NCI-H226 (cell line): ENCODE measurements around the gene LPGAT1.
A peak's percentile ranks its signal among the peaks of the same experiment; 100 is the strongest.

ENCODE experiments used
- DNase-seq: peaks from one replicate; pipeline ENCODE4 v3.0.0-alpha.2; 2015

Gene LPGAT1

DNA sequence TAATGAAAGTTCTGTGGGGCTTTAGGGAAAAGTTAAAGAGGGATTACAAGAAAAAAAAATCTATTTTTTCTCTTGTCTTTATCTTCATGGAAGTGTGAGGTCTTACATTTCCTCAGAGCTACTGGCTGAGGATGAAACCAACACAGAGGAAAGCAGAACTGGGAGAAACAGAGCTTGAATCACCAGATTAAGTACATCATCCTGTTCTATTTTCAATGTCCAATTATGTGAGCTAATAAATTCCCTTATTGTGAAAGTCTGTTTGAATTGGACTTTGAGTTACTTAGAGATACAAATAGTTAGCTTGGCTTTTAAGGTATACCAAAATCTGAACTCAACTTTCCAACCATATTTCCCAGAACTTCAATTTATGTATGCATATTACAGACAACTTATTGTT lies 69.2 kb downstream of the LPGAT1 start:
- DNase-seq, result no peak

DNA sequence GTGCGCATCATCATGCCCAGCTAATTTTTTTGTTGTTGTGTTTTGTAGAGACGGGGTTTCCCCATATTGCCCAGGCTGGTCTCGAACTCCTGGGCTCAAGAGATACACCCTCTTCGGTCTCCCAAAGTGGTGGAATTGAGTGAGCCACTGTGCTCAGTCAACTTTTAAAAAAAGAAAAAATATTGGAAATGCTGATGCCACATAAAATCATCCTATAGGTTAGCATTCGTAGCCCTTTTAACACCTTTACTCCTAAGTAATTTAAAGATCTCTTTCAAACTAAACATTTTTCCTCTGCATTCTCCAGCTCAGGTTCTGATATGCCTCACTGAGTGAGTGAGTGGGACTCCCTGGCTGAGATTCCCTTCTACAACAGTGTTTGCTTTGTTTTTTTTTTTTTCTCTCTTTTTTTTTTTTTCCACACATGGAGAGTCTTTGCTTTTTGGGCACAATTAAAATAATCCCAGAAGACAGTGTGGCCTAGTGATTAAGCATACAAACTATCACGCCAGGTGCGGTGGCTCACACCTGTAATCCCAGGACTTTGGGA lies 74.0 kb downstream of the LPGAT1 start:
- DNase-seq, result no peak

DNA sequence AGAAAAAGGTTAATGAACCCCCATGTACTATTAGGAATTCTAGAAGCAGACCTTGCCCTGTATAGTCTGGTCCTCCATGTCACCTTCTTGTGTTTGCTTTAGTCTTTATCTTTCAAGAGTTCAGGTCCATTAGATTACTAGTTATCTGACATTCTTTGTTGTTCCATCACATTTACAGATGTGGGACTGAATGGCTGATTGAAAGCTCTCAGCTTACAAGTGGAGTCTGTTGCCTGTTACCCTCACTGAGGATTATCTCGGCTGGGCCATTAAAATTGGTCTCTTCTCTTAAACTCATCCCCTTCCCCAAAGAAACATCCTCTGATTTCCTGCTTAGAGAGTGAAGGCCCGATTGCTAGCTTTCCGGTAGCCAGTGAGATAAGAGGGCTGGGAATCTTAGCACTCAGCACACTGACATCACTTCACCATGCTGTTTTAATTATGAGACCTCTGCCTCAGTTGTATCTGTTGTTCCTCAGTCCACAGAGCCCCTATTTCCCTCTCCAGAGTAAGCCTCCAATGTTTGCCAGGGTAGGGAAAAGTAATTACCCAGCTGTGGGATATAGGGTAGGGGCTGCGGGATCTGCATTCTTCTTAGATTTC lies 76.8 kb downstream of the LPGAT1 start:
- DNase-seq, result no peak

DNA sequence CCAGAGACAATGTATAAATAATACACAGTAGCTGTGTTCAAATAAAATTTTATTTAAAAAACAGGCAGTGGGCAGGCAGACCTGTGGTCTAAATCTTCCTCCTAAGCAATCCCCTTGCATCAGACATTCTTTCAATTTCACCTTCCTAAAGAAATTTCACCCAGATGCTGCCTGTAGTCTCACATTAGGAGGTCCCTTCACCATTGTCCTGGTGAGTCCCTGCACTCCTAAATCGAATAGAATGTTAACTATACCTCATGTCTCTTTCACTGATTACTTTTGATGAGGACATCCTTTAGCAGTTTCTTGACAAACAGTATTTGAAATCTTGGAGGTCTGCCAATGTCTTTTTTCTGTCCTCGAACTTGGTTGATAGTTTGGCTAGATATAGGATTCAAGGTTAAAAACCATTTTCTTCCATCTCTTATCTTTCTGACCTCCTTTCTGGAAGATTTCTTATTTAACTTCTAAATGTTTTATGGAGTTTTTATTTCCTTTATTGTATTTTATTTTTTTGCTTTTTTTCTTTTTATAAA lies 77.5 kb downstream of the LPGAT1 start:
- DNase-seq, result no peak

DNA sequence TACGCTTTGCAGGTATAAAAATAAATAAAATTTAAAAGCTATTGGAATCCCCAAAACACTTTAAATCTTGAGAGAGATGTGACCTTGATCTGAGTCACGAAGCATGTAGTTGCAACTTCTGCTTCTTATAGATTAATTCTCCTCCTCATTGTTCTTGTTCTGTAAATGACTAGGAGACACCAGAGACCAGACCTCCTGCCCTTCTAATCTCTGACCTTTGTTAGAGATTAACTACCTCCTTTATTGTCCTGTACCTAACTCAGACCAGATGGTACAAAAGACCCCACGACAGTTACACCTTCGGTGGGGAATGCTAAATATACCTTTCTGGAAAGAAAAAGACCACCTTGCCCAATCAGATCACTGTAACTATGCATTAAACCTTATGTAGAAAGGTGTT lies 78.2 kb downstream of the LPGAT1 start:
- DNase-seq, result no peak

DNA sequence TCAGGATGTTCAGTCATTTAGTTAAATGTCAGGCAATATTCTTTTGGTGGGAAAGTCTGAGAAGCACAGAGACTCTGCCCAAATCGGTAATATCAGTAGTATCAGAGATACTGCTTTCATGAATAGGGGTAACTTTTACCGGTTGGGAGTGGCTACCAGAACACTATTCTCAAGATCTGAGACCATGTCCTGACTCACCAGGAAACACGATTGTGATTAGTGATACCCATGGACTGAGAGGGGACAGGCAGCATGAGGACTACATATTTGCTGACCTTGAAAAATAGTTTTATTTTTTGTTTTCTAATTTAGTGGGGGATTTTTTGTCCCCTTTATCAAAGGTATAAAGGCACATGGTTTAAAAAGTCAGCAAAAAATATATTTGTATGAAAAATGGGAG lies 79.1 kb downstream of the LPGAT1 start:
- DNase-seq, result no peak

DNA sequence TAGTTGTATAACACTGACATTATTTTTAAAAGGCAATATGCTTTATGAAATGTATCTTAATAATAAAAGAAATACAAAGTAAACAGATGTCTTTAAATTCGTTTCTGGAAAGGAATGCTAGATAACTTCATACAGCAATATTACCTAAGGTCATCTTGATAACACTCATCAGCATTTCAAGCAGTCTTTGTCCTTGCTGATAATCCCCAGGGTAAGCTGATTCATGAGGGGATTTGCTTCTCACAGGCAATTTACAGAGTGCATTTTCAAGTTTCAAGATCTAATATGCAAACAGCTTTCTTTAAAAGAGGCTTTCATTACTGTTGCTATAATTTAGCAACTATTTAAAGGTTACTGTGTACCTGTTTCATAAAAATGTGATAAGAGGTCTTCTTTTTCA lies 80.0 kb downstream of the LPGAT1 start:
- no peak for DNase-seq

DNA sequence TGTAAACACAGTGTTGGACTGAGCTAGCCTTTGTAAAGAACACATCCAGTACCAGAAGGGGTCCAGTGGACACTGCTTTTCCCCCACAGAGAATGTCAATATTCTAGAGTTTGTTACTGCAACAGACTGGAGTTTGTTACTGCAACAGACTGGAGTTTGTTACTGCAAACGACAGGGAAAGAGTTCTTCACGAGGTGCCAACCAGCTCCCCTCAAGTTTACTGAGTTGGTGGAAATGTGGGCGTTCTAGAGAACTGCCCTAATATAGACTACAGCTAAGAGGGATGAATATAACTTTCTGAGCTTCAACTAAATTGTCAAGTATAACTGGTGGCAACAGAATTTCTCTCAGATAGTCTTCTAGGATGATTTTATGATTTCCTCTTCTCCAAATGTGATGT lies 81.3 kb downstream of the LPGAT1 start:
- DNase-seq, result no peak

DNA sequence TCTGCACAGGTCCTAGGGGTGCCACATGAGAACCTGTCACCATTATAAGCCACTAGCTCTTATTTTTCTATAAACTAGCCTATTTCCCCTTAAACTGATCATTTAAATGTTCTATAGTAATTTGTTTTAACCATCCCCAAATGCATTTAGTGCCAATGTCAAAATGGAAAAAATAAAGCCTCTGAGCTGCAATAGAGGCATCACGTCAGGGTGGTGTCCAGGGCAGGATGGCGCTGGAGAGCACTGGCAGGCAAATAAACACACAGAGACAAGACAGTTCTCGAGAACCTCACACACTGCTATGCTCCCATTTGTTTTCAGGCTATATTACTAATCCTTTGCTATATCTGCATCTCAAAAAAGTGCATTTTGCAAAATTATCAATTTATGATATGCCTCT lies 81.8 kb downstream of the LPGAT1 start:
- no peak for DNase-seq

DNA sequence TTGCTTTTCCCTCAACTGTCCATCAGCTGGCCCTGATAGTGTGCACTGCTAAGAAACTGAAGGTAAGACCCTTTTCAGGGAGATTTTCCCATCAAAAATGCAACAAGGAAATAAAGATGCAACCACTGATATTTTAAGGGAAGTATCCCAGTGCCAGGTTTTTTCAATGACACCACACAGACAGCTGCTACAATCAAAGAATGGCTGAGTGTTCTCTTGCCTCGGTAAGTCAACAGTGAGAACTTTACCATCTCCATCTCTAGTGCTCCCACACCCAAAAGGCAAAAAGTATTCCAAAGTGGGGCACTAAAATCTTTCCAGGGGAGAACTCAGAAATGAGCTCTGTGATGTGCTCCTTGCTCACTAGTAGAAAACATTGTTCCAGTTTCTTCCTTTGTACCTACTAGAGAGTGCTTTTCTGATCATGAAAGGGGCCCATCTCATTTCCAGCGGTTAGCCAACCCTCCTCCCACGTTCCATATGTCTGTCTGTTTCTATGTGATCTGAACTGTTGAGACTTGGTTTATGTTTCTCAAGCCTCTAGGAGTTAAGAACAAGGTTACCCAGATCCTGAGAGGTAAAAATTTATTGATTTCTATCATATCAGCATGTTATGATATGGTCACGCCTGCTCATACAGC lies 87.6 kb downstream of the LPGAT1 start:
- no peak for DNase-seq

DNA sequence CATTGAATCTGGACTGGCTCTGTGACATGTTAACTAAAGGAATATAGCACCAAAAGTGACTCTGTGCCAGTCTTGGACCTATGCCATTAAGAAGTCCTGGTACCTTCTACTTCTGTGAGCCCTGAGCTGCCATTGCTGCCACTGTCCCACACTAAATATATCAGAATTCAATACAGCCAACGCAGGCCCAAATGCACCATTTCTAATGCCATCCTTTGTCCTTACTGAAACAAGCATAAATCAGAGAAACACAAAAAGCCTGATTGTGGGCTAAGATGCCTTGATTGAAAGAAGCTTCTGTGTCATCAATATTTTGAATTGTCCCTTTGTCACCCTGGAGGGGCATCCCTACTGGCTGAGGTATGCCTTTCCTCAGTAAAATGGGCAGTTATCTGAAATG lies 88.3 kb downstream of the LPGAT1 start:
- no peak for DNase-seq

DNA sequence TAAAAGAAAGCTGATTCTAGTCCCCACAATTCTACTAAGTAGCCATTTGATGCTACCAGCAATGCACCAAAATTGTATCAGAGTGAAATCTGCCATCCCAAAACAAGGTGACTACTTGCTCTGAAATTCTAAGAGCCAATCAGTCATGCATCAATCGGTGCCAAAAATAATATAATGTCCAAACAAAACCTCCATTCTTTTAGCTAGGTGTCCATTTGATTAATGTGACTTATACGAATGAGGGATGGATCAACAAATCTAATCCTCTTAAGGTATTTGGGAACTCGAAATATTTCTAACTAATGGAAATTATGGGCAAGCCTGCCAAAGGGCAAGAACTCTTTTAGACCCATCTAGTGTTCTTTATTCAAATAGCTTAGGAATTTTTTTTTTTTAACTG lies 88.8 kb downstream of the LPGAT1 start:
- DNase-seq, result no peak

DNA sequence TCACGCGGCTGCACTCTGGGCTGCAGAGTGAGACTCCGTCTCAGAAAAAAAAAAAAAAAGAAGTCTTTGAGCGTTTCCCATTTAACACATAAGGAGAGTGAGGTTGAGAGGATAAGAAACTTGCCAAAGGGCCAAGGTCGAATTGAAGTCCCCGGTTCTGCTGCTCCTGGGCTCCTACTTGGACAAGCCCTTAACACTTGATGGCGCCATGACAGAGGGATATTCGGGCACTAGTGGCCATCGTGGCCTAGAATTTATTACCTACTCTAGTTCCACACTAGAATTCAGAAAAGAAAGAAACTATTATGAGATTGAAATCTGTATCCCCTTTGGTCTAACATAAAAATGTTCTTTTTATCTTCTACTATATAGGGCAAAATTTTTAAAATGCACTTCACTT lies 89.4 kb downstream of the LPGAT1 start:
- no peak for DNase-seq

DNA sequence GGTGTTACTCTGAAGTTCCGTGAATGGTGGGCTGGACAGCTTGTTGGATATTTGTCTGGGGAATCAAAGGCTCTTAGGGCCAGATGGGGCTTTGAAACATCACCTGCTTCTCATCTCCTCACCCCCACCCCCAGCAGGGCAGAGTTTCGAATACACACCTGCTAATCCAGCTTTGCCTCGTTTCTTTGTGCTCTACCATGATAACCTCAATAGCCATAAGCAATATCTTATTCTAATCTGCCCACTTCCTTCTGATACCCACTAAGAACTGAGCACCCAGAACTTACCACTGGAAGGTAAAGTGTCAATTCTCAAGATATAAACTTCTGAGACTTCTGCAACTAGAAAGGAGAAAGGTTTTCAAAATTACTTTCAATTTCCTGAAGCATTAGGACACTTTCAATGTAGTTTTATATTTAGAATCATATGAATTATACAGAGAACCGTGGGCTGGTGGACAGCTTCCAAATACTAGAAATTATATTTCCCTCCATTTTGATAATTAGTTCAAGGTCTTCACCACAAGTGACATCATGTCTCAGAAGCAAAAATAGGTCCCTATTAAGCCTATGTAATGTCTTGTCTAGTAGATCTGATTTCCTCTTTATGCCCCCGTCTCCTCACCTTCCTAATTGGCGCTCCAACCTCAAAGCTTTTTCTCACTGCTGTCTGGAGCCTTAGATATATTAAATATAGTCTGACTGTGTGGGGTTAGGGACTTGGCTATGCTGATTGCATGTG lies 90.7 kb downstream of the LPGAT1 start:
- DNase-seq, result no peak

DNA sequence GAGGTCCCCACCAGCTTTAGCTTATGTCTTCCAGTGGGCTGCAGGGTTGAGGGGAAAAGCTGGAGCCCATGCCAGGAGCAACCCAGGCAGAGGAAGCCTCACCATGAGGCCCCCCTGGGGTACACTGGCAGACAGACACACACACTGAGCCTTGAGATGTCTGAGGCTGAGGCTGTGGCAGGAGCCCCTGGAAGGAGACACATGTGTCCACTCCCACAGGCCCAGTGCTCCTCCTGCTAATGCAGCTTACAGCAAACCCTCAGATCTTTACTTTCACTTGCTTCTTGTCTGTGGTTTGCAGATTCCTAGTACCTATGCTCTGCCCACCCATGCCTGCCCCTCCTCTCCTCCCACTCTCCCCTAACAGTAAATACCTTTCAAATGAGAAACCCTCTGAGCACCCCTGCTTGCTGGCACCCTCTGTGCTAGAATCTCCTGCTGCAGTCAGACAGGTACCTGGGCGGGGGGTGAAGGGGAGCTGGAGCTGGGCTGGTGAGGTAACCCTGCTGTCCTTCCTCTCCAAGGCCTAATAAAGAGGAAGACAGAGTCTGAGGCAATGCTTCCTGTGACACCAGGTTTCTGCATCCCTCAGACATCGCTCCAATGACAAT lies 91.8 kb downstream of the LPGAT1 start:
- peak; percentile 42 for DNase-seq

DNA sequence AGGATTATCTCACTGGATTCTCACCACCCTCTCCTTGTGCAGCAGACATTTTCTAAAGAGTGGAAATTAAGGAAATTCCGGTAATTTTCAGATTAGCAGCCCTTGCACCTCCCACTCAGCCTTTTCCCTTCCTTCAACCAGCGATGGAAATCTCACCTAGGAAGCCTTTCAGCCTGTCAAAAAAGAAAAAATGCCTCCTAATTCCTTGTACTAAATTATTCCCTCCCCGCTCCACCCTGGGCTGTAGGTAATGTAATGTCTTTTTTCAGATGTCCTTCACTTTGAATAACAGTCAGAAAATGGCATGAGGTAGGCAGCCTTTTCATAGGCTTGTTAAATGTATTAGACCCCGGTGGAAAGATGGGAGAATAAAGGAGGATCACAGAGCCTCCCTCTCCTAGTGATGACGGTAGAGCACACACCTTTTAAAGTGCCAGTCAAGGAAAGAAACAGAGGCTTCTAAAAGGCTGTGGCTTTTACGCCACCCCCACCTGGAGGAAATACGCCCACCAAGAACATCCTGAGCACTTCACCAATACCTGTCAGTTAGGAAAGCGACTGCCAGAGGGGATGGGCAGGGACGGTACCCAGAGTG lies 92.4 kb downstream of the LPGAT1 start:
- no peak for DNase-seq

DNA sequence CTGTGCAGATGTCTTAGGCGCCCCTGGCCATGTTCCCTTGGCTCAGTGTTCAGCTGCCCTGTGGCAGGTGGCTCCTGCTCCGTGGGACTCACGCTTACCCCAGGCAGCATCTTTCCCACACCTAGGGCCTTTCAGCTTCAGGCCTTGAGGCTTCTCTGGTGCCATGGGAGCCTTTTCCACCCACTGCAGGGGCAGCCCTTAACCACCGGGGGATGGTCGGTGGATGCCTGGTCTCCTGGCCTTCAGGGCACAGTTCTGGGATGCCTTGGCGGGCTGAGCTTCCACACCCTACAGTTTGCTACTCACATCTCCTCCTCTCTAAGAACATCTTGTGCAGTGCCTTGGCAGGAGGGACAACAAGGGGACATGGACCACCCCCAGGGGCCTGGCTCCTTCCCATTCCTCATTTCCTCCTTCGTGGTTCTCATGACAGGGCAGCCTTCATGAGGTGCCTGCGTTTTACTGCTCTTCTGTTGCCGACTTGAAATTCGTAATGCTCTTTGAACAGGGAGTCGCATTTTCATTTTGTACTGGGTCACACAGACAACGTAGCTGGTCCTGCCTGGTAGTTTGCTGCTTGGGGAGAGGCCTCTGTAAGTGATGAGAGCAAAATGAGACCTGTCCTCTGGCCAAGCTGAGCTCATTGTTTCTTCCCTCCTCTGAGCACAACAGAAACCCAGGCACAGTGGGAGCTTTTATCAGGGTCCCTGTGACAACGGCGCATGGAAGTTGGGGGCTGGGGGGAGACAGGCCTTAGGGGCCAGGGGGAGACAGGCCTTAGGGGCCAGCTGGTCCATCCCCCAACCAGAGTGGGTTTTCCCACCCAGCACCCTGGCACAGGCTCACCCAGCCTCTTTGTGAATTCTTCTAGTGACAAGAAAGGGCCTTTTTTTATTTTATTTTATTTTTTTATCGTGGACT lies 93.2 kb downstream of the LPGAT1 start:
- DNase-seq, result no peak

DNA sequence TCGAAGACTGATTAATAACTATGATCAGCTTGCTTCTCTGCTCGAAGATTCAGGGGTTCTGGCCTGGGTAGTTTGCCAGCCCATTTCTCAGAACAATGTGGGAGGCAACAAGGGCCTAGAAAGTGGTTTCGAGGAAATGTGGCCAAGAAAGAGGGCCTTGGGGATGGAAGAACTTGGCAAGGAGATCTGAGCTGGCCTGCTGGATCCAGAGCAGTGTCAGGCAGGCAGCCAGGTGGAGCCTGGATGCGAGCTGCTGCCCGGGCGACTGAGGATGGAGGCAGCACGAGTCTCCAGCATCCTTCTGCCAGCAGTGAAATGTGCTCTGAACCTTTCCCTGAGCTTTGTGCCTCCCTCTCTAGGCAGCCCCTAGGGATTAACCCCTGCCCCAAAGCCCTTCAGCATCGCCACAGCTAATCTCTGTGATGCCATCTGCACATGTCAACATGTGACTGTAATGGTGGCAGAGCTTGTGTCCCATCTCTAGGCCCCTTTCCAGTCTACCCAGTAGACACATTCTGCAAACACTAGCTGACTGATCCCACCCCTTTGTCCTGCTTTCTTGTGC lies 94.1 kb downstream of the LPGAT1 start:
- no peak for DNase-seq

DNA sequence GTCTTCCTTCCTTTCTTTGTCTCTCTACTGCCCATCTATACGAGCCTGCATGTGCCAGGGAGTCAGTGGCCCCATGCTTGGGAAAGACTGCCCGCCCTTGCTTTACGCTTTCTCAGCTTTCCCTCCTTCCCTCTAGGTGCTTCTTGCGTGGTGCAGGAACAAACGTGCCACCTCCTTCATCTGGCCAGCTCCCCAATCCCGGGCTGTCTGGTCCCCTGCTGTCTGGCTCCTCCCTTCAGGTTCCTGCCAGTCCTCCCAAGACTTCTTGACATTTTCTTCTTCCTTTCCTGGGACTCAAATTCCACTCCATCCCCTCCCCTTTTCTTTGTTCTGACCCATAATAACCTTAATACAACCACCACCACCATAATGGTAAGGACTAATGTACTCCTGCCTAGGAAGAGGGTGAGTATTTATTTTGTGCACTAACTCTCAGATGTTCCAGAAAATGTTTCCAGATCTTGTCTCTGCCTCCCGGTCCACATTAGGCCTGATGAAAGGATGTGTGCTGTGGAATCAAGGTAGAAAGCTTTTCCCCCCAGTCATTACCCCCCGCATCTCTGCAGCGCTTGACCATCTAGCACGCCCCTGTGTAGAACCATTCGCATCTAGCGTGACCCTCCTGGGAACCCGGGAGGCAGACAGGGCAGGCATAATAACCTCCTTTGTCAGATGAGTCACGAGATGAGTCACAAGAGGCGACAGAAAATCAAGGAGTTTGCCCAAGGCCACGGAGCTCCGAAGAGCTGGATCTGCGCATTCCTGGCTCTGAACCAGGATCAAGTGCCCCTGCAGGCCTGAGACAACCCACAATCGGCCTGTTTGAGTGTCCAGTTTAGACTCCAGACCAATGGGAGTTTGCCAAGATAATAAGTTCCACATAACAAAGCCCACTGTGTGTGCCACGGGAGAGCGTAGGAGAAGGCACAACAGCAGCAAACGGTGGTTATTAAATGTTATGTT lies 95.1 kb downstream of the LPGAT1 start:
- DNase-seq, result peak; percentile 22

DNA sequence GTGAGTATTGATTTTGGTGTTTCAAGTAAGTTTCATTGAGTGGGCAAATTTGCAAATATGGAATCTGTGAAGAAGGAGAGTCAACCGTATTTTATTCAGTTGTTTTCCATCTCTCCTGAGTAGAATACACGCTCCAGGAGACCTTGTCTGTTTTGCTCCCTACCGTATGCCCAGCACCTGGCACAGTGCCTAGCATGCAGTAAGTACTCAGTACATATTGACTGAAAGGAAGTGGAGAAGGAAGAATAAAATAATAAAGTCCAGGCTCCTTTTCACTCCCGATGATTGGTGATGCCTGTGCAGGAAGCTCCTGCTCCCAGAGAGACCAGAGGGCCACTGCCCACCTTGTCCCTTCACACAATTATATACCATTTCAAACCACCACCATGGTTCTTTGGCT lies 95.8 kb downstream of the LPGAT1 start:
- no peak for DNase-seq
